Measurements from ENCODE around the gene USP43. TPM values are rescaled to one million over a fixed set of nuclear protein-coding genes. Genes with fewer than 3 reads are reported as not detected.
A peak's percentile ranks its signal among the peaks of the same experiment; 100 is the strongest.

The USP43 gene
- total and polyA plus RNA-seq, 2 donors from 2014 or later, result 1.9 to 7.8 TPM

DNA sequence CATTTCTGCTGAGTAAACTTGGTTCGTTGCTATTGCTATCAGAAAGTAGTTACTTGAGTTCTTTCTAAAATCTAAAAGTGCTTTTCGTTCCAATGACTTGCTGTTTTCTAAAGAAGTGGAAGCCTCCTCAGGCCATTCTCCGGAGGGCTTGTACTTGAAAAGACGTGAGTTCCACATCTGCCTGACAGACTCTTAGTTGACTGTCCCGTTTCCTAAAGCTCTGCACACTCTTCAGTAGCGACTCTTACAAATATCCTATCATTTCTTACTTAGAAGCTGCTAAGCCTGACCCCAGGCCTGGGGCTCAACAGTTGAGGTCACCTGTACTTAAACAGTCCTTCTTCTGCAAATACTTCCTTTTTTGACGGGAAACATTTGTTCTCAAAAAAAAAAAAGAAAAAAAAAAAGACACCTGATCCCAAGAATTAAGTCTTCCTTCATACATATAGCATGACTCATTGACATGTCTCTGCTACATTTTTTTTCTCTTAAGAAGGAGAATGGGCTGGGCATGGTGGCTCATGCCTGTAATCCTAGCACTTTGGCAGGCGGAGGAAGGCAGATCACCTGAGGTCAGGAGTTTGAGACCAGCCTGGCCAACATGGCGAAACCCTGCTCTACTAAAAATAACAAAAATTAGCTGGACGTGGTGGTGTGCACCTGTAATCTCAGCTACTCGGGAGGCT lies 84.6 kb downstream of the USP43 start:
- no peak for FAIRE-seq
- H3K4me1 ChIP-seq (ENCODE audit: control insufficient read depth in 2 of 3, insufficient read depth in 2 of 3, low read depth in 1 of 3, low read length in 3 of 3), result no peaks in the 10 kb centered on the region
- H3K36me3 ChIP-seq (ENCODE audit: control insufficient read depth in 2 of 3, insufficient read depth in 3 of 3, low read length in 3 of 3), result no peaks in the 10 kb centered on the region
- no peak for TF ChIP-seq CTCF (IDR thresholded peaks at IDR 0.05; ENCODE audit: borderline replicate concordance, extremely low read depth, insufficient read depth)
- no peak overlapping the region for H3K27ac ChIP-seq (ENCODE audit: low read depth in 2 of 2, low read length in 2 of 2)
- H3K27me3 ChIP-seq (ENCODE audit: control insufficient read depth, insufficient read depth, low read length), result no peaks in the 10 kb centered on the region
- H3K4me3 ChIP-seq (ENCODE audit: low read length in 3 of 3), result no peak overlapping the region
- intact Hi-C loops (cut with DNase I), result no loop called here
- DNase-seq, result no peak
- H3K9ac ChIP-seq (ENCODE audit: low read length in 3 of 3), result no peak overlapping the region
- no peaks in the 10 kb centered on the region for H3K9me3 ChIP-seq (ENCODE audit: control insufficient read depth in 2 of 3, insufficient read depth in 1 of 3, low read length in 3 of 3)

DNA sequence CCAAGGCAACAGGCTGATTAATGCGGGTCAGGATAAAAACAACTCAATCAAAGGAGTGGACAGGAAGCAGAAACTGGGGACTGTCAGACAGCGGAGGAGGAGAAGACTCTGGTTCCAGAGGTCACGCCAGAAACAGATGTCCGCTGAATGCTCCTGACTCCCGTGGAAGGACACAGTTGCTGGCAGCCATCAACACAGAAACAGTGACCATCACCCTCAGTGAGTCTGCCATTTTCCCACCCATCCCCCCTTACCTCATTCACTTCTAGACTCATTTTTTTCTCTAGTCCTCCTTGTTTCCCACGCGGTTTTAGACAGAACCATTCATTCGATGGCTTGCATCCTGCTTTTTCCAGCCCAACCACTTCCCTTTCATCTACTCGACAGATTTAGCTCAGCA lies 105.2 kb downstream of the USP43 start:
- H3K36me3 ChIP-seq (ENCODE audit: control insufficient read depth in 2 of 3, insufficient read depth in 3 of 3, low read length in 3 of 3), result no peaks in the 10 kb centered on the region
- TF ChIP-seq CTCF (IDR thresholded peaks at IDR 0.05; ENCODE audit: borderline replicate concordance, extremely low read depth, insufficient read depth), result no peak
- no peak overlapping the region for H3K4me3 ChIP-seq (ENCODE audit: low read length in 3 of 3)
- intact Hi-C loops (cut with DNase I), result no loop called here
- no peak overlapping the region for H3K9ac ChIP-seq (ENCODE audit: low read length in 3 of 3)
- peak in 2 of 5 donors; percentile 47 to 50 for DNase-seq
- no peak for FAIRE-seq
- peaks cover 0 to 8% (median 0%) of the 10 kb centered on the region in 3 donors for H3K9me3 ChIP-seq (ENCODE audit: control insufficient read depth in 2 of 3, insufficient read depth in 1 of 3, low read length in 3 of 3)
- no peak overlapping the region for H3K27ac ChIP-seq (ENCODE audit: low read depth in 2 of 2, low read length in 2 of 2)
- no peaks in the 10 kb centered on the region for H3K27me3 ChIP-seq (ENCODE audit: control insufficient read depth, insufficient read depth, low read length)
- peaks cover 0 to 4% (median 0%) of the 10 kb centered on the region in 3 donors for H3K4me1 ChIP-seq (ENCODE audit: control insufficient read depth in 2 of 3, insufficient read depth in 2 of 3, low read depth in 1 of 3, low read length in 3 of 3)

DNA sequence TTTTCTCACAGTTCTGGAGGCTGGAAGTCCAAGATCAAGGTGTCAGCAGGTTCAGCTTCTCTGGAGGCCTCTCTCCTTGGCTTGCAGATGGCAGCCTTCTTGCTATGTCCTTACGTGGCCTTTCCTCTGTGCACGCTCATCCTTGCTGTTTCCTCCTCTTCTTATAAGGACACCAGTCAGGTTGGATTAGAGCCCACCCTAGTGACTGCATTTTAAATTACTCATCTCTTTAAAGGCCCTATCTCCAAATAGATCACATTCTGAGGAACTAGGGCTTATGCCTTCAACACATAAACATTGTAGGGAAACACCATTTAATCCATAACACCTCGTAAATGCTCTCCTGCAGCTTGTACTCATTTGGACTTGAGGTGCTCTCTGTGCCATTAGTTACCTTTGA lies 109.8 kb downstream of the USP43 start:
- intact Hi-C loops (cut with DNase I), result no loop called here
- no peak for DNase-seq
- Histone ChIP-seq H3K27ac (ENCODE audit: low read depth in 2 of 2, low read length in 2 of 2) (peak overlapping the region; percentile 39 to 59), H3K27me3 (ENCODE audit: control insufficient read depth, insufficient read depth, low read length) (no peaks in the 10 kb centered on the region), H3K4me3 (ENCODE audit: low read length in 3 of 3) (peak overlapping the region in 2 of 3 donors; percentile 2 to 22), H3K4me1 (ENCODE audit: control insufficient read depth in 2 of 3, insufficient read depth in 2 of 3, low read depth in 1 of 3, low read length in 3 of 3) (peaks cover 0 to 2% (median 0%) of the 10 kb centered on the region in 3 donors), H3K9ac (ENCODE audit: low read length in 3 of 3) (no peak overlapping the region), H3K9me3 (ENCODE audit: control insufficient read depth in 2 of 3, insufficient read depth in 1 of 3, low read length in 3 of 3) (peaks cover 0 to 12% (median 0%) of the 10 kb centered on the region in 3 donors), H3K36me3 (ENCODE audit: control insufficient read depth in 2 of 3, insufficient read depth in 3 of 3, low read length in 3 of 3) (no peaks in the 10 kb centered on the region)
- no peak for TF ChIP-seq CTCF (IDR thresholded peaks at IDR 0.05; ENCODE audit: borderline replicate concordance, extremely low read depth, insufficient read depth)
- FAIRE-seq, result no peak
